Measurements from ENCODE around the gene DAGLA. TPM values are rescaled to one million over a fixed set of nuclear protein-coding genes. Genes with fewer than 3 reads are reported as not detected.

Gene DAGLA
- total and polyA plus RNA-seq, 2 experiments from 2014 or later = 7.4 to 8.9 TPM

DNA sequence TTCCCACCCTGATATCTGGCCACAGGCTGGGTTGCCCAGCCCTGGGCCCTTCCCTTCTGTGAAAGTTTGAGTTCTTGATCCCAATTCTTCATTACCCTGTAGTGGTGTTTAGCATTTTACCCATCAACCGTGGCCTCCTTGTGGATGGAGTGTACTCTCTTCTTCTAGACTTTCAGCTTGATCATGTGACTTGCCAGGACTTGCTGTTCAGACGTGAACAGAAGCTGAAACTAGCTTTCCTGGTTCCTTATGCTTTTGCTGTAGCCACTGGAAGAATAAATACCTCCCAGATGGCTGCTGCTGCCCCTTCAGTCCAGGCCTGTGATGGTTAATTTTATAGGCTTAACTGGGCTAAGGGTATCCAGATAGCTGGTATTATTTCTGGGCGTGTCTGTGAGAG, 32.7 kb upstream of the DAGLA start:
- Histone ChIP-seq H3K27ac (no peak overlapping the region), H3K4me1 (ENCODE audit: insufficient read depth) (peaks cover 3% of the 10 kb centered on the region), H3K9me3 (ENCODE audit: low read depth) (no peaks in the 10 kb centered on the region), H3K79me2 (no peaks in the 10 kb centered on the region), H3K36me3 (replicated peaks; ENCODE audit: insufficient read depth, low read depth) (no peaks in the 10 kb centered on the region), H3K4me3 (no peak overlapping the region), H3K9me2 (replicated peaks; ENCODE audit: insufficient read depth) (no peaks in the 10 kb centered on the region), H2AFZ (no peak overlapping the region), H4K20me1 (ENCODE audit: insufficient read depth, poor library complexity, severe bottlenecking) (no peaks in the 10 kb centered on the region), H3K4me2 (no peak overlapping the region), H3K27me3 (no peaks in the 10 kb centered on the region)
- no peak for DNase-seq (ENCODE audit: low spot score)
- TF ChIP-seq, protein P1, sequence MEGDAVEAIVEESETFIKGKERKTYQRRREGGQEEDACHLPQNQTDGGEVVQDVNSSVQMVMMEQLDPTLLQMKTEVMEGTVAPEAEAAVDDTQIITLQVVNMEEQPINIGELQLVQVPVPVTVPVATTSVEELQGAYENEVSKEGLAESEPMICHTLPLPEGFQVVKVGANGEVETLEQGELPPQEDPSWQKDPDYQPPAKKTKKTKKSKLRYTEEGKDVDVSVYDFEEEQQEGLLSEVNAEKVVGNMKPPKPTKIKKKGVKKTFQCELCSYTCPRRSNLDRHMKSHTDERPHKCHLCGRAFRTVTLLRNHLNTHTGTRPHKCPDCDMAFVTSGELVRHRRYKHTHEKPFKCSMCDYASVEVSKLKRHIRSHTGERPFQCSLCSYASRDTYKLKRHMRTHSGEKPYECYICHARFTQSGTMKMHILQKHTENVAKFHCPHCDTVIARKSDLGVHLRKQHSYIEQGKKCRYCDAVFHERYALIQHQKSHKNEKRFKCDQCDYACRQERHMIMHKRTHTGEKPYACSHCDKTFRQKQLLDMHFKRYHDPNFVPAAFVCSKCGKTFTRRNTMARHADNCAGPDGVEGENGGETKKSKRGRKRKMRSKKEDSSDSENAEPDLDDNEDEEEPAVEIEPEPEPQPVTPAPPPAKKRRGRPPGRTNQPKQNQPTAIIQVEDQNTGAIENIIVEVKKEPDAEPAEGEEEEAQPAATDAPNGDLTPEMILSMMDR (IDR thresholded peaks at IDR 0.05; ENCODE audit: poor library complexity) = no peak
- no peak for TF ChIP-seq EZH2 (IDR thresholded peaks at IDR 0.05; ENCODE audit: borderline replicate concordance)
- no peak for TF ChIP-seq EZH2phosphoT487 (IDR thresholded peaks at IDR 0.05; ENCODE audit: low read depth, severe bottlenecking, unreplicated experiment)
- 71% methylated on average over 3 of the region's 3 CpGs for WGBS (ENCODE audit: low lambda C conversion rate, missing lambda C conversion rate)

DNA sequence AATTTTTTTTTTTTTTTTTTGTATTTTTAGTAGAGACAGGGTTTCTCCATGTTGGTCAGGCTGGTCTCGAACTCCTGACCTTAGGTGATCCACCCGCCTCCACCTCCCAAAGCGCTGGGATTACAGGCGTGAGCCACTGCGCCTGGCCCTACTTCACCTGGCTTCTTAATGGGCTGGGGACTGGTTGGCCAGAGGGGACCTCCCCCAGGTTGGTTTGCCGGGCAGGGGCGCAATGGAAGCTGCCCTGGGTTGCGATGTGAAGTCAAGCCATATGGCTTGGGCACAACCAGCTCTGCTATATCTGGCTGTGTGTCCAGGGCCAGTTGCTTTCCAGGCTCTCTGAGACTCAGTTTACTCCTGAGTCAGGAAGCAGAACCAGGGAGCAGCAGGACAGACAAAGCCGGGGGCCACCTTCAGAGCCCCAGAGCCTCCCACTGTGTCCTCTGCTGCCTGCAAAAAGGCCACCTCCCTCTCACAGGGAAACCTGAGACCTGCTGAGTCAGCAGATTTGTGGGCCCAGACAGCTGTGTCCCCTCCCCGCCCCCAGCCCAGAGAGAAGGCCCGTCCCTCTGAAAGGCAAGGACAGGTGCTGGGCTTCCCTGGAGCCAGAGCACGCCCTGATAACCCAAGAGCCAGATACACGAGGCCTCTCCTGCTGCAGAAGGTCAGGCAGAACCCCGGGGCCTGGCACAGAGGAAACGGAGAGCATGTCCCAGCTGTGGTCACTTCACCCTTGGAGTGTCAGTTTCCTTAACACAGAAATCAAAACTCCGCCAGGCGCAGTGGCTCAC, 29.2 kb upstream of the DAGLA start:
- Histone ChIP-seq H3K4me1 (ENCODE audit: insufficient read depth) (peaks cover 20% of the 10 kb centered on the region), H3K9me2 (replicated peaks; ENCODE audit: insufficient read depth) (no peaks in the 10 kb centered on the region), H3K4me2 (no peak overlapping the region), H3K4me3 (no peak overlapping the region), H3K79me2 (no peaks in the 10 kb centered on the region), H4K20me1 (ENCODE audit: insufficient read depth, poor library complexity, severe bottlenecking) (no peaks in the 10 kb centered on the region), H3K36me3 (replicated peaks; ENCODE audit: insufficient read depth, low read depth) (no peaks in the 10 kb centered on the region), H3K9me3 (ENCODE audit: low read depth) (no peaks in the 10 kb centered on the region), H2AFZ (no peak overlapping the region), H3K27me3 (no peaks in the 10 kb centered on the region), H3K27ac (peak overlapping the region; percentile 59)
- 81% methylated on average over 16 of the region's 17 CpGs for WGBS (ENCODE audit: low lambda C conversion rate, missing lambda C conversion rate)
- peak; percentile 62 for DNase-seq (ENCODE audit: low spot score)
- TF ChIP-seq EZH2phosphoT487 (IDR thresholded peaks at IDR 0.05; ENCODE audit: low read depth, severe bottlenecking, unreplicated experiment) (no peak), EZH2 (IDR thresholded peaks at IDR 0.05; ENCODE audit: borderline replicate concordance) (no peak)
- TF ChIP-seq, protein P1 (IDR thresholded peaks at IDR 0.05; ENCODE audit: poor library complexity) = no peak

- no peaks in the 10 kb centered on the region for H3K9me2 ChIP-seq (replicated peaks; ENCODE audit: insufficient read depth)
- no peaks in the 10 kb centered on the region for H3K79me2 ChIP-seq
- H3K27ac ChIP-seq = peak overlapping the region; percentile 74
- DNase-seq (ENCODE audit: low spot score) = no peak
- no peaks in the 10 kb centered on the region for H3K27me3 ChIP-seq
- no peaks in the 10 kb centered on the region for H3K36me3 ChIP-seq (replicated peaks; ENCODE audit: insufficient read depth, low read depth)
- H2AFZ ChIP-seq = no peak overlapping the region
- no peak overlapping the region for H3K4me2 ChIP-seq
- H3K4me3 ChIP-seq = no peak overlapping the region
- H4K20me1 ChIP-seq (ENCODE audit: insufficient read depth, poor library complexity, severe bottlenecking) = no peaks in the 10 kb centered on the region
- H3K4me1 ChIP-seq (ENCODE audit: insufficient read depth) = peaks cover 22% of the 10 kb centered on the region
- TF ChIP-seq EZH2phosphoT487 (IDR thresholded peaks at IDR 0.05; ENCODE audit: low read depth, severe bottlenecking, unreplicated experiment) (no peak), EZH2 (IDR thresholded peaks at IDR 0.05; ENCODE audit: borderline replicate concordance) (no peak)
- TF ChIP-seq, protein P1 (IDR thresholded peaks at IDR 0.05; ENCODE audit: poor library complexity) = no peak
- H3K9me3 ChIP-seq (ENCODE audit: low read depth) = no peaks in the 10 kb centered on the region
- WGBS (ENCODE audit: low lambda C conversion rate, missing lambda C conversion rate) = 69% methylated on average over 1 of the region's 1 CpG
These were observed 28.1 kb upstream of the DAGLA start for GRCh38 chr11:61652135-61652534.

Data from hepatocyte (in vitro differentiated cells).